Activated CD4-positive, alpha-beta memory T cell treated with anti-CD3 and anti-CD28 coated beads, Interleukin-2, amount 10 ng/mL, durations not matched to agents 7 days and 5 days (primary cell): ENCODE data around the gene CD99. TPM values are rescaled to one million over a fixed set of nuclear protein-coding genes. Genes with fewer than 3 reads are reported as not detected.
"Not testable (repeated sequence)": the region's sequence is repeated elsewhere in the genome, so short reads cannot be mapped to it uniquely, and the experiment has no call there.

Experiments
- CTCF ChIA-PET: fragments of 350-600 bp; sonication (Branson Sonifier 250); formaldehyde crosslinking; loops from one replicate; lab custom pipeline; 2021; ENCODE audit warnings: antibody characterized with exemption, inconsistent platforms; lab: Charles Lee
- POLR2A ChIA-PET: fragments of 350-600 bp; sonication (Branson Sonifier 250); formaldehyde crosslinking; loops from one replicate; lab custom pipeline; 2021; ENCODE audit warnings: antibody characterized with exemption; lab: Charles Lee
- DNase-seq: peaks from one replicate; pipeline ENCODE4 v3.0.0-alpha.2; 2020
- H3K27ac Mint-ChIP-seq: one replicate; pipeline ENCODE4 v1.8.0; 2021; ENCODE audit warnings: mild to moderate bottlenecking, mixed read lengths
- H3K27me3 Mint-ChIP-seq: one replicate; pipeline ENCODE4 v1.8.0; 2021; ENCODE audit warnings: mixed read lengths
- H3K36me3 Mint-ChIP-seq: one replicate; pipeline ENCODE4 v1.8.0; 2021; ENCODE audit warnings: low read depth, mixed read lengths
- H3K4me1 Mint-ChIP-seq: one replicate; pipeline ENCODE4 v1.8.0; 2021; ENCODE audit warnings: mixed read lengths
- H3K4me3 Mint-ChIP-seq: one replicate; pipeline ENCODE4 v1.8.0; 2021; ENCODE audit warnings: mild to moderate bottlenecking, mixed read lengths
- H3K9me3 Mint-ChIP-seq: one replicate; pipeline ENCODE4 v1.8.0; 2021; ENCODE audit warnings: mixed read lengths
- total RNA-seq, 2 experiments: library from RNA; stranded (reverse); gene quantifications; one replicate each; pipeline ENCODE4 v1.2.3, GENCODE V29; 2021

CD99 gene
- total RNA-seq, 2 experiments from 2014 or later: 389 to 410 TPM

DNA sequence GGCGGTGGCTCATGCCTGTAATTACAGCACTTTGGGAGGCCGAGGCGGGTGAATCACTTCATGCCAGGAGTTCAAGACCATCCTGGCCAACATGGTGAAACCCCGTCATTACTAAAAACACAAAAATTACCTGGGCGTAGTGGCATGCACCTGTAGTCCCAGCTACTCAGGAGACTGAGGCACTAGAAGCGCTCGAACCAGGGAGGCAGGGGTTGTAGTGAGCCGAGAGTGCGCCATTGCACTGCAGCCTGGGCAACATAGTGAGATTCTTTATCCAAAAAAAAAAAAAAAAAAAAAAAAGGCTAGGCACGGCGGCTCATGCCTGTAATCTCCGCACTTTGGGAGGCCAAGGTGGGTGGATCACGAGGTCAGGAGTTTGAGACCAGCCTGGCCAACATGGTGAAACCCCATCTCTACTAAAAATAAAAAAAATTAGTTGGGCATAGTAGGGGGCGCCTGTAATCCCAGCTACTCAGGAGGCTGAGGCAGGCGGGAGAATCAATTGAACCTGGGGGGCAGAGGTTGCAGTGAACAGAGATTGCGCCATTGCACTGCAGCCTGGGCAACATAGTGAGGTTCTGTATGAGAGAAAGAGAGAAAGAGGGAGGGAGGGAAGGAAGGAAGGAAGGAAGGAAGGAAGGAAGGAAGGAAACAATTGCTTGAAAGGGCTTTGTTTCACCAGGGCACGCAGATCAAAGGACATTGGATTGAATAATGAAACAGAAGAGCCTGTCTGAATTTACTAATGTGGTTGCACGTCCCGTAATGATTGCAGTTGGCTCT is 73.9 kb downstream of the CD99 start:
- H3K4me1 Mint-ChIP-seq, H3K9me3 Mint-ChIP-seq, POLR2A ChIA-PET, DNase-seq, H3K4me3 Mint-ChIP-seq, H3K27ac Mint-ChIP-seq, H3K27me3 Mint-ChIP-seq, H3K36me3 Mint-ChIP-seq, CTCF ChIA-PET: not testable (repeated sequence)

DNA sequence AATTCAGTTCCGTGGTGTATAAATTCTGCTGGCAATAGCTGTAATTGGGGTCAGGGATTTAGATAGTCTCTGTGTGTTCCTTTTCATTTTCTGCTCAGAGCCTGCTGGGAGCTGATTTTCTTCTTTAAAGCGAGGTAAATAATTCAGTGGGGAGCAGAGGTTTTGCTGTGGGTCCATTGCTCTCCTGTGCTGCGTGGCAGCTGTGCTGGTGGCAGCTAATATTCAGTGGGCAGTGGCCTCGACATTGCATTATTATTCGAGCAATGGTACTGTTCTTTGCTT is 74.4 kb downstream of the CD99 start:
- Mint-ChIP-seq H3K27me3 (no peaks in the 10 kb centered on the region), H3K36me3 (no peaks in the 10 kb centered on the region), H3K27ac (no peak overlapping the region), H3K9me3 (peaks cover 3% of the 10 kb centered on the region), H3K4me1 (no peaks in the 10 kb centered on the region), H3K4me3 (no peak overlapping the region)
- POLR2A ChIA-PET: no interaction called here
- no peak for DNase-seq
- CTCF ChIA-PET: no interaction called here

DNA sequence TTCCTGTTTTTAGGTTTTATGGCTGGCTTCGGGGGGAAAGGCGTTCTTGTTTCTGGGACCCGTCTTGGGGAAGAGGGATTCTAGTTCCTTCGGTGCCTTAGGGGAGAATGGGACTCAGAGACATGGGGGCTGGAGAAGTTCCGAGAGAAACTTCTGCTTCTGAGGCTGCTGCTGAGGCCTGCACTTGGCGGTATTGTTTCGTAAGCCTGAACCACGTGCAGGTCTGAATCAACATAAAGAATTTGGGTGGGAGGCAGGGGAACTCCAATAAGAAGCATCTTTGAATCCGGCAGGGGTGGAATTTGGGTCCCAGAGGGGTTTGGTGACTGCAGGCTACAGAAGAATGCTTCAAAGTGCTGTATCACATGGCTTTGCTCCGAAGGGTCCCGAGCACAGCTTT is 75.8 kb downstream of the CD99 start:
- Mint-ChIP-seq H3K4me3 (no peak overlapping the region), H3K27ac (no peak overlapping the region), H3K4me1 (no peaks in the 10 kb centered on the region), H3K36me3 (no peaks in the 10 kb centered on the region), H3K27me3 (no peaks in the 10 kb centered on the region), H3K9me3 (peaks cover 7% of the 10 kb centered on the region)
- DNase-seq: no peak
- CTCF ChIA-PET: no interaction called here
- POLR2A ChIA-PET: no interaction called here

GRCh38 chrX:2767631-2768455 is 76.7 kb downstream of the CD99 start:
- Mint-ChIP-seq H3K4me3 (no peak overlapping the region), H3K4me1 (no peaks in the 10 kb centered on the region), H3K36me3 (no peaks in the 10 kb centered on the region), H3K27ac (no peak overlapping the region), H3K27me3 (no peaks in the 10 kb centered on the region), H3K9me3 (peaks cover 7% of the 10 kb centered on the region)
- ChIA-PET CTCF (no interaction called here), POLR2A (no interaction called here)
- DNase-seq: no peak

DNA sequence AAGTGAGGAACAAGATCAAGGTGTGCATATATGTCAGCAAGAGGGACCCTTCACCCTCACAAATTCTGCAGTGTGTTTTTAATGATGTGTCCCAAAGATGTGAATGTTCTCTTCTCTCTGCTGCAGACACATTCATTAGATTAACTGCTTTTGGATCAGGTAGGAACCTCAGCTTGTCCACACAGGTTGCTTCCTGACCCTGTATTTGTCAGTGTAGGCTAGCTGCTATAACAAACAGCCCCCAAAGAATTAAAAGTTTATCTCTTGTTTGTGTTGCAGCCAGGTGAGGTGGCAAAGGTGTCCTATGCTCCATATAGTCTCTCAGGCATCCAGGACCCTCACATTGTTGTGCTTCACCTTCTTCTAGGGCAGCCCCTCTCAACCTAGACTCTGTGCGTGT is 78.5 kb downstream of the CD99 start:
- Mint-ChIP-seq H3K27me3 (no peaks in the 10 kb centered on the region), H3K36me3 (no peaks in the 10 kb centered on the region), H3K4me3 (no peak overlapping the region), H3K27ac (no peak overlapping the region), H3K9me3 (peaks cover 11% of the 10 kb centered on the region), H3K4me1 (no peaks in the 10 kb centered on the region)
- no peak for DNase-seq
- ChIA-PET CTCF (no interaction called here), POLR2A (no interaction called here)

DNA sequence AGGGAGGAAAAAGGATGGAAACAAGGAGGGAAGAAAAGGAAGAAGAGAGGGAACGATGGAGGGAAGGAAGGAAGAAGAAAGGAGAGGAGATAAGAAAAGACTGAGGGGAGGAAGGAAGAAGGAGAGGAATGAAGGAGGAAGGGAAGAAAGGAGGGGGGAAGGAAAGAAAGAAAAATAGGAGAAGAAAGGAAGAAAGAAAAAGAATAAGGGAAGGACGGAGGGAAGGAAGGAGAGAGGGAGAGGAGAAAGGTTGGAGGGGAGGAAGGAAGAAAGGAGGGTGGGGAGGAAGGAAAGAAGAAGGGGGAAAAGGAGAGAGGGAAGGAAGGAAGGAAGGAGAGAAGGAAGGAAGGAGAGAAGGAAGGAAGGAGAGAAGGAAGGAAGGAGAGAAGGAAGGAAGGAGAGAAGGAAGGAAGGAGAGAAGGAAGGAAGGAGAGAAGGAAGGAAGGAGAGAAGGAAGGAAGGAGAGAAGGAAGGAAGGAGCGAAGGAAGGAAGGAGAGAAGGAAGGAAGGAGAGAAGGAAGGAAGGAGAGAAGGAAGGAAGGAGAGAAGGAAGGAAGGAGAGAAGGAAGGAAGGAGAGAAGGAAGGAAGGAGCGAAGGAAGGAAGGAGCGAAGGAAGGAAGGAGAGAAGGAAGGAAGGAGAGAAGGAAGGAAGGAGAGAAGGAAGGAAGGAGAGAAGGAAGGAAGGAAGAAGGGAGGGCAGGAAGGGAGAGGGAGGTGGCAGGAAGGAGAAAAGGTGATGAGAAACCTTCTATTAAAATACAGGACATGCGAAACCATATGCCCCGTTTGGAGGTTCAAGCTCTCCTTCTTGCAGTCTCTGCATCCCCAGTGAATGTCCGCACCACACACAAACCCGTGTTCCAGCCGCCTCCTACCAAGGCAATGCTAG is 82.3 kb downstream of the CD99 start:
- CTCF ChIA-PET, H3K27me3 Mint-ChIP-seq: not testable (repeated sequence)

DNA sequence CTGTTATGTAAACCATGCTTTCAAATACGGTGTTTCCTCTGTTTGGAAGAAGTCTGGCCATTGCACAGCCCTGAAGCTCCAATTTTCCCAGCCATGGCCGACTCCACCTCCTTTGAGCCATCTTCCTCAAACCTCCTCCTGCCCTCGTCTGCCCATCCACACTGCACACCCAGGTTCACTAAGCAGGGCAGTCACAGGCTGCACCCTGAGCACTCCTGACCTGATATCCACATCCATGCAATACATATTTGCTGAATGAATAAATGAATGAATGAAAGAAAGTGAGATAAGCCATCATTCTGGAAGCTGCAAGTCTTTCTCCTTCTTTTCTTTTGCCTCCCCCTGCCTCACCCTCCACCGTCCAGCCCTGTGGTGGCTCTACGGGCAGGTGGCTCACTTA is 83.0 kb downstream of the CD99 start:
- Mint-ChIP-seq H3K4me3 (no peak overlapping the region), H3K27ac (no peak overlapping the region), H3K9me3 (peaks cover 13% of the 10 kb centered on the region), H3K36me3 (no peaks in the 10 kb centered on the region), H3K27me3 (peaks cover 2% of the 10 kb centered on the region), H3K4me1 (no peaks in the 10 kb centered on the region)
- DNase-seq: no peak
- POLR2A ChIA-PET: no interaction called here
- CTCF ChIA-PET: no interaction called here

More for the DNA sequence above, 82.3 kb downstream of the CD99 start:
- H3K4me3 Mint-ChIP-seq, H3K4me1 Mint-ChIP-seq, H3K36me3 Mint-ChIP-seq, H3K27ac Mint-ChIP-seq, DNase-seq, POLR2A ChIA-PET: not testable (repeated sequence)
- peaks cover 13% of the 10 kb centered on the region for H3K9me3 Mint-ChIP-seq

DNA sequence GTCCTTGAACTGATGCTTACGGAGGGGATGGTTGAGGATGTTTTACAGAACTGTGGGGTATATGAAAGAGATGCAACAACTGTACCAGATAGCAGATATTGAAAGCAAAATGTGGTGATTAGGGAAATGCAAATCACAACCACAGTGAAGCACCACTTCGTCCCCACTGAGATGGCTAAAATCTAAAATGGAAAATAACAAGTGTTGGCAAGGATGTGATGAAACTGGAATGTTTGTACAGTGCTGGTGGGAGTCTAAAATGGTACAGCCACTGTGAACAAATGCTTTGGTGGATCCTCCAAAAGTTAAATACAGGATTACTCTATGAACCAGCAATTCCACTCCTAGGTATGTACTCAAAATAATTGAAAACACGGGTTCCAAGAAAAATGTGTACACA is 83.7 kb downstream of the CD99 start:
- Mint-ChIP-seq H3K36me3 (no peaks in the 10 kb centered on the region), H3K4me1 (no peaks in the 10 kb centered on the region), H3K27me3 (peaks cover 2% of the 10 kb centered on the region), H3K9me3 (peaks cover 10% of the 10 kb centered on the region), H3K27ac (no peak overlapping the region), H3K4me3 (no peak overlapping the region)
- POLR2A ChIA-PET: no interaction called here
- DNase-seq: no peak
- CTCF ChIA-PET: no interaction called here

- POLR2A ChIA-PET, H3K4me3 Mint-ChIP-seq, DNase-seq, H3K9me3 Mint-ChIP-seq, H3K36me3 Mint-ChIP-seq, CTCF ChIA-PET, H3K27ac Mint-ChIP-seq, H3K27me3 Mint-ChIP-seq: not testable (repeated sequence)
- H3K4me1 Mint-ChIP-seq: peaks cover 11% of the 10 kb centered on the region
Observed at GRCh38 chrX:2780472-2781225, 89.6 kb downstream of the CD99 start.

GRCh38 chrX:2781226-2781571 is 90.1 kb downstream of the CD99 start:
- H3K4me3 Mint-ChIP-seq: no peak overlapping the region
- ChIA-PET POLR2A (no interaction called here), CTCF (no interaction called here)
- peaks cover 4% of the 10 kb centered on the region for H3K27me3 Mint-ChIP-seq
- H3K9me3 Mint-ChIP-seq: no peaks in the 10 kb centered on the region
- H3K36me3 Mint-ChIP-seq: no peaks in the 10 kb centered on the region
- peaks cover 11% of the 10 kb centered on the region for H3K4me1 Mint-ChIP-seq
- no peak for DNase-seq
- no peak overlapping the region for H3K27ac Mint-ChIP-seq

DNA sequence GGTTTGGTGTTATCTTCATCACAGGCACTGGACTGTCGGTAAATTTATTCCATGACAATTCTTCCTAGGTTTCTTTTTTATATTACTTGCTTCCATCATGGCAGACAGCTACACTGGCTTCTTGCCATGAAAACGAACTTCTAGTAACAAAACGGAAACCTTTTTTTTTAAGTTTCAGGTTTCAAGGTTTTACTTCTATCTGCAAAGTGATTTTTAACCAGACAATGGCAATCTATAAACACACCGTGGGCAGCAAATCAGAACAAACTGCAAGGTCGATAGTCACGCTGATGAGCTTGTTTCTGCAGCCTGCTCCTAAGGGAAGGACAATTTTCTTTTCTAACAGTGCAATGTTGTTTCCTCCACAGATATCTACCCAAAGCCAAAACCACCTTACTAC is 90.6 kb downstream of the CD99 start:
- H3K4me3 Mint-ChIP-seq: no peak overlapping the region
- CTCF ChIA-PET: no interaction called here
- DNase-seq: no peak
- no peak overlapping the region for H3K27ac Mint-ChIP-seq
- H3K36me3 Mint-ChIP-seq: no peaks in the 10 kb centered on the region
- H3K4me1 Mint-ChIP-seq: peaks cover 11% of the 10 kb centered on the region
- H3K9me3 Mint-ChIP-seq: no peaks in the 10 kb centered on the region
- POLR2A ChIA-PET: no interaction called here
- H3K27me3 Mint-ChIP-seq: peaks cover 4% of the 10 kb centered on the region

DNA sequence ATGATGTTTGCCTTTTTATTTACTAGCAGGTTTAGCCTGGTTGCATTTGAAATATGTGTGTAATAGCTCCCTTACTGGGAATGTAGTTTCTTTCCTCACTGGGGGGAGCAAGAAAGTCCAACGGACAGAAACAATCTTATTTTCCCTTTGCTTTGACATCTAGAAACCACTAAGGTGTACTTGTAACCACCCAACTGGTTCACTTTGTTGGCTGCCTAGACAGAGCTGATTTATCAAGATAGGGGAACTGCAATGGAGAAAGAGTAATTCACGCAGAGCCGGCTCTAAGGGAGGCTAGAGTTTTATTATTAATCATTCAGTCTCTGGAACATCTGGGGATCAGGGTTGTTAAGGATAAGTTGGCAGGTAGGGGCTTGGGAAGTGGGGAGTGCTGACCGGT is 91.1 kb downstream of the CD99 start:
- Mint-ChIP-seq H3K4me3 (no peak overlapping the region), H3K4me1 (peaks cover 11% of the 10 kb centered on the region), H3K36me3 (no peaks in the 10 kb centered on the region), H3K27ac (no peak overlapping the region), H3K27me3 (peaks cover 4% of the 10 kb centered on the region), H3K9me3 (no peaks in the 10 kb centered on the region)
- CTCF ChIA-PET: no interaction called here
- DNase-seq: no peak
- POLR2A ChIA-PET: no interaction called here

DNA sequence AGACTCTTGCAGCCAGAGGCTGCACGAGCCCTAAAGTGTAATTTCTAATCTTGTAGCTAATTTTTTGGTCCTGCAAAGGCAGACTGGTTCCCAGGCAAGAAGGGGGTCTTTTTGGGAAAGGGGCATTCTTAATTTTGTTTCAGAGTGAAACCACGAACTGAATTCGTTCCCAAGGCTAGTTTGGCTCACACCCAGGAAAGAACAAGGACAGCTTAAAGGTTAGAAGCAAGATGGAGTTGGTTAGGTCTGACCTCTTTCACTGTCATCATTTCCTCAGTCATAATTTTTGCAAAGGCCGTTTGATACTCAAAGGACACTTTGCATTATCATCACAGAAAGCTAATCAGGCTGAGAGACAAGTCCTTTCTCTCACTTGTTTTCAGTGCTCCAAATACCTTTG is 91.7 kb downstream of the CD99 start:
- H3K9me3 Mint-ChIP-seq: no peaks in the 10 kb centered on the region
- no peak overlapping the region for H3K27ac Mint-ChIP-seq
- no peaks in the 10 kb centered on the region for H3K36me3 Mint-ChIP-seq
- CTCF ChIA-PET: no interaction called here
- H3K4me1 Mint-ChIP-seq: peaks cover 11% of the 10 kb centered on the region
- POLR2A ChIA-PET: no interaction called here
- peaks cover 4% of the 10 kb centered on the region for H3K27me3 Mint-ChIP-seq
- H3K4me3 Mint-ChIP-seq: no peak overlapping the region
- no peak for DNase-seq
